ENCODE measurements around the gene GUCY2D. TPM values are rescaled to one million over a fixed set of nuclear protein-coding genes. Genes with fewer than 3 reads are reported as not detected.

Gene GUCY2D
- polyA plus RNA-seq, 4 donors: 0.81 TPM; not detected in 3

GRCh38 chr17:8048736-8049135, 46.3 kb downstream of the GUCY2D start:
- no peak for FAIRE-seq
- Histone ChIP-seq H3K9me3 (ENCODE audit: control insufficient read depth in 2 of 2, insufficient read depth in 1 of 2, low read depth in 1 of 2, low read length in 1 of 2) (no peaks in the 10 kb centered on the region), H3K36me3 (ENCODE audit: control insufficient read depth in 3 of 3, insufficient read depth in 2 of 3, low read depth in 1 of 3, low read length in 3 of 3) (no peaks in the 10 kb centered on the region), H3K4me1 (ENCODE audit: control insufficient read depth in 3 of 3, insufficient read depth in 2 of 3, low read depth in 1 of 3, low read length in 2 of 3) (no peaks in the 10 kb centered on the region), H3K4me3 (ENCODE audit: low read depth in 1 of 3, low read length in 3 of 3) (no peak overlapping the region), H3K27me3 (ENCODE audit: control insufficient read depth in 3 of 3, insufficient read depth in 3 of 3, low read length in 3 of 3) (peaks cover 0 to 2% (median 0%) of the 10 kb centered on the region in 3 donors), H3K27ac (ENCODE audit: low read depth in 1 of 3, low read length in 2 of 3) (no peak overlapping the region)
- DNase-seq: no peak
- WGBS, 3 donors: 66 to 86% (median 72%) methylated on average over 8 of the region's 8 CpGs

GRCh38 chr17:8051831-8052230, 49.4 kb downstream of the GUCY2D start:
- DNase-seq (no peak), FAIRE-seq (no peak)
- Histone ChIP-seq H3K27me3 (ENCODE audit: control insufficient read depth in 3 of 3, insufficient read depth in 3 of 3, low read length in 3 of 3) (no peaks in the 10 kb centered on the region), H3K27ac (ENCODE audit: low read depth in 1 of 3, low read length in 2 of 3) (no peak overlapping the region), H3K9me3 (ENCODE audit: control insufficient read depth in 2 of 2, insufficient read depth in 1 of 2, low read depth in 1 of 2, low read length in 1 of 2) (no peaks in the 10 kb centered on the region), H3K4me1 (ENCODE audit: control insufficient read depth in 3 of 3, insufficient read depth in 2 of 3, low read depth in 1 of 3, low read length in 2 of 3) (peaks cover 0 to 14% (median 2%) of the 10 kb centered on the region in 3 donors), H3K4me3 (ENCODE audit: low read depth in 1 of 3, low read length in 3 of 3) (no peak overlapping the region), H3K36me3 (ENCODE audit: control insufficient read depth in 3 of 3, insufficient read depth in 2 of 3, low read depth in 1 of 3, low read length in 3 of 3) (no peaks in the 10 kb centered on the region)
- WGBS, 3 donors: 70 to 90% (median 74%) methylated on average over 7 of the region's 7 CpGs

- Histone ChIP-seq H3K9me3 (ENCODE audit: control insufficient read depth in 2 of 2, insufficient read depth in 1 of 2, low read depth in 1 of 2, low read length in 1 of 2) (no peaks in the 10 kb centered on the region), H3K27me3 (ENCODE audit: control insufficient read depth in 3 of 3, insufficient read depth in 3 of 3, low read length in 3 of 3) (no peaks in the 10 kb centered on the region), H3K4me1 (ENCODE audit: control insufficient read depth in 3 of 3, insufficient read depth in 2 of 3, low read depth in 1 of 3, low read length in 2 of 3) (peaks cover 0 to 21% (median 3%) of the 10 kb centered on the region in 3 donors), H3K27ac (ENCODE audit: low read depth in 1 of 3, low read length in 2 of 3) (no peak overlapping the region), H3K4me3 (ENCODE audit: low read depth in 1 of 3, low read length in 3 of 3) (no peak overlapping the region), H3K36me3 (ENCODE audit: control insufficient read depth in 3 of 3, insufficient read depth in 2 of 3, low read depth in 1 of 3, low read length in 3 of 3) (no peaks in the 10 kb centered on the region)
- FAIRE-seq: no peak
- WGBS, 3 donors: 90 to 92% (median 91%) methylated on average over 6 of the region's 6 CpGs
- DNase-seq: no peak
Measured at GRCh38 chr17:8052256-8053252, 50.1 kb downstream of the GUCY2D start.

GRCh38 chr17:8053600-8053999, 51.2 kb downstream of the GUCY2D start:
- 94 to 96% (median 96%) methylated on average over 7 of the region's 7 CpGs for WGBS, 3 donors

GRCh38 chr17:8055851-8056231, 53.4 kb downstream of the GUCY2D start:
- H3K4me3 ChIP-seq (ENCODE audit: low read depth in 1 of 3, low read length in 3 of 3): no peak overlapping the region
- FAIRE-seq: no peak
- no peaks in the 10 kb centered on the region for H3K36me3 ChIP-seq (ENCODE audit: control insufficient read depth in 3 of 3, insufficient read depth in 2 of 3, low read depth in 1 of 3, low read length in 3 of 3)
- no peak for DNase-seq
- 77 to 85% (median 79%) methylated on average over 3 of the region's 3 CpGs for WGBS, 3 donors
- peaks cover 0 to 4% (median 0%) of the 10 kb centered on the region in 3 donors for H3K27me3 ChIP-seq (ENCODE audit: control insufficient read depth in 3 of 3, insufficient read depth in 3 of 3, low read length in 3 of 3)
- H3K27ac ChIP-seq (ENCODE audit: low read depth in 1 of 3, low read length in 2 of 3): peak overlapping the region in 2 of 3 donors; percentile 63 to 87
- H3K4me1 ChIP-seq (ENCODE audit: control insufficient read depth in 3 of 3, insufficient read depth in 2 of 3, low read depth in 1 of 3, low read length in 2 of 3): peaks cover 0 to 26% (median 3%) of the 10 kb centered on the region in 3 donors
- no peaks in the 10 kb centered on the region for H3K9me3 ChIP-seq (ENCODE audit: control insufficient read depth in 2 of 2, insufficient read depth in 1 of 2, low read depth in 1 of 2, low read length in 1 of 2)

More at GRCh38 chr17:8053600-8053999, 51.2 kb downstream of the GUCY2D start:
- Histone ChIP-seq H3K27ac (ENCODE audit: low read depth in 1 of 3, low read length in 2 of 3) (no peak overlapping the region), H3K36me3 (ENCODE audit: control insufficient read depth in 3 of 3, insufficient read depth in 2 of 3, low read depth in 1 of 3, low read length in 3 of 3) (no peaks in the 10 kb centered on the region), H3K4me1 (ENCODE audit: control insufficient read depth in 3 of 3, insufficient read depth in 2 of 3, low read depth in 1 of 3, low read length in 2 of 3) (peaks cover 0 to 21% (median 3%) of the 10 kb centered on the region in 3 donors), H3K9me3 (ENCODE audit: control insufficient read depth in 2 of 2, insufficient read depth in 1 of 2, low read depth in 1 of 2, low read length in 1 of 2) (no peaks in the 10 kb centered on the region), H3K27me3 (ENCODE audit: control insufficient read depth in 3 of 3, insufficient read depth in 3 of 3, low read length in 3 of 3) (no peaks in the 10 kb centered on the region), H3K4me3 (ENCODE audit: low read depth in 1 of 3, low read length in 3 of 3) (no peak overlapping the region)
- DNase-seq: no peak
- no peak for FAIRE-seq

- no peak for FAIRE-seq
- WGBS, 3 donors: 12 to 22% (median 13%) methylated on average over 14 of the region's 14 CpGs
- Histone ChIP-seq H3K27ac (ENCODE audit: low read depth in 1 of 3, low read length in 2 of 3) (peak overlapping the region in 2 of 3 donors; percentile 63 to 87), H3K27me3 (ENCODE audit: control insufficient read depth in 3 of 3, insufficient read depth in 3 of 3, low read length in 3 of 3) (peaks cover 0 to 4% (median 0%) of the 10 kb centered on the region in 3 donors), H3K36me3 (ENCODE audit: control insufficient read depth in 3 of 3, insufficient read depth in 2 of 3, low read depth in 1 of 3, low read length in 3 of 3) (no peaks in the 10 kb centered on the region), H3K4me3 (ENCODE audit: low read depth in 1 of 3, low read length in 3 of 3) (peak overlapping the region in 2 of 3 donors; percentile 16 to 21), H3K4me1 (ENCODE audit: control insufficient read depth in 3 of 3, insufficient read depth in 2 of 3, low read depth in 1 of 3, low read length in 2 of 3) (peaks cover 0 to 26% (median 3%) of the 10 kb centered on the region in 3 donors), H3K9me3 (ENCODE audit: control insufficient read depth in 2 of 2, insufficient read depth in 1 of 2, low read depth in 1 of 2, low read length in 1 of 2) (no peaks in the 10 kb centered on the region)
- peak; percentile 72 to 85 for DNase-seq
Measured at GRCh38 chr17:8056232-8056975, 54.0 kb downstream of the GUCY2D start.

- Histone ChIP-seq H3K27ac (ENCODE audit: low read depth in 1 of 3, low read length in 2 of 3) (peak overlapping the region in 2 of 3 donors; percentile 63 to 87), H3K9me3 (ENCODE audit: control insufficient read depth in 2 of 2, insufficient read depth in 1 of 2, low read depth in 1 of 2, low read length in 1 of 2) (no peaks in the 10 kb centered on the region), H3K4me1 (ENCODE audit: control insufficient read depth in 3 of 3, insufficient read depth in 2 of 3, low read depth in 1 of 3, low read length in 2 of 3) (peaks cover 0 to 26% (median 3%) of the 10 kb centered on the region in 3 donors), H3K36me3 (ENCODE audit: control insufficient read depth in 3 of 3, insufficient read depth in 2 of 3, low read depth in 1 of 3, low read length in 3 of 3) (no peaks in the 10 kb centered on the region), H3K4me3 (ENCODE audit: low read depth in 1 of 3, low read length in 3 of 3) (peak overlapping the region in 2 of 3 donors; percentile 16 to 21), H3K27me3 (ENCODE audit: control insufficient read depth in 3 of 3, insufficient read depth in 3 of 3, low read length in 3 of 3) (peaks cover 0 to 4% (median 0%) of the 10 kb centered on the region in 3 donors)
- 16 to 48% (median 37%) methylated on average over 17 of the region's 17 CpGs for WGBS, 3 donors
- no peak for DNase-seq
- no peak for FAIRE-seq
Measured at GRCh38 chr17:8056976-8057625, 54.7 kb downstream of the GUCY2D start.

GRCh38 chr17:8057691-8058114, 55.3 kb downstream of the GUCY2D start:
- Histone ChIP-seq H3K27me3 (ENCODE audit: control insufficient read depth in 3 of 3, insufficient read depth in 3 of 3, low read length in 3 of 3) (peaks cover 0 to 8% (median 0%) of the 10 kb centered on the region in 3 donors), H3K36me3 (ENCODE audit: control insufficient read depth in 3 of 3, insufficient read depth in 2 of 3, low read depth in 1 of 3, low read length in 3 of 3) (no peaks in the 10 kb centered on the region), H3K4me3 (ENCODE audit: low read depth in 1 of 3, low read length in 3 of 3) (peak overlapping the region in 1 of 3 donors; percentile 20), H3K9me3 (ENCODE audit: control insufficient read depth in 2 of 2, insufficient read depth in 1 of 2, low read depth in 1 of 2, low read length in 1 of 2) (no peaks in the 10 kb centered on the region), H3K4me1 (ENCODE audit: control insufficient read depth in 3 of 3, insufficient read depth in 2 of 3, low read depth in 1 of 3, low read length in 2 of 3) (peaks cover 0 to 26% (median 3%) of the 10 kb centered on the region in 3 donors), H3K27ac (ENCODE audit: low read depth in 1 of 3, low read length in 2 of 3) (no peak overlapping the region)
- DNase-seq (peak; percentile 77 to 83), FAIRE-seq (no peak)
- WGBS, 3 donors: 7 to 11% (median 9%) methylated on average over 14 of the region's 14 CpGs
